Neuron (in vitro differentiated cells): ENCODE data around the gene EIF5AL1.
"Not testable (repeated sequence)": the region's sequence is repeated elsewhere in the genome, so short reads cannot be mapped to it uniquely, and the experiment has no call there.

Experiments
- H2AFZ ChIP-seq: one replicate; pipeline ENCODE4 v1.6.1; 2013; ENCODE audit warnings: low read depth, mild to moderate bottlenecking, inconsistent platforms, low read length, moderate library complexity
- H3K27me3 ChIP-seq: one replicate; pipeline ENCODE4 v1.6.1; 2013; ENCODE audit warnings: low read length; ENCODE audit not compliant: insufficient read depth
- H3K36me3 ChIP-seq: one replicate; pipeline ENCODE4 v1.6.1; 2013; ENCODE audit warnings: low read length; ENCODE audit not compliant: insufficient read depth
- H3K4me1 ChIP-seq: one replicate; pipeline ENCODE4 v1.6.1; 2013; ENCODE audit warnings: low read length; ENCODE audit not compliant: insufficient read depth
- H3K4me3 ChIP-seq: 2 replicates; pipeline ENCODE4 v1.5.1; 2013; ENCODE audit warnings: mild to moderate bottlenecking, low read length, moderate library complexity
- H3K9me3 ChIP-seq: one replicate; pipeline ENCODE4 v1.6.1; 2013; ENCODE audit warnings: low read length

Gene EIF5AL1

GRCh38 chr10:79533903-79534175, 21.5 kb downstream of the EIF5AL1 start:
- H3K4me1 ChIP-seq, H3K4me3 ChIP-seq, H3K27me3 ChIP-seq, H2AFZ ChIP-seq, H3K36me3 ChIP-seq, H3K9me3 ChIP-seq: not testable (repeated sequence)

DNA sequence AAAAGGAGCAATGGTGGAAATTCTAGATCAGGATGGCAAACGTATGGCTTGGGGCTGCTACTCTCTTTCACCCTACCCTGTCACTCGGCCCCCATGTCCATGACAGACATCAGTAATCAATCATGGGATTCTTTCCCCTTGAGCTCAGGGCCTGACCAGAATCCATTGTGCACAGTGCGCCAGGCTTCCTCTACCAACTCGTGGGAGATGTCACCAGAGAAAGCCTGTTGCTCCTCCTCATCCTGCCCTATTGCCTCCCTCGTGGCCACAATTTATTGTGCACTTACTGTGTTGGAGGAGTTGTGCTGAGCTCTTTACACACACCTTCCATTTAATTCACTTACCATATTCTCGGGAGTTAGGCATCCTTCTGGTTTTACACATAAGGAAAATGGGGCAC, 26.0 kb downstream of the EIF5AL1 start:
- not testable (repeated sequence) for H3K4me3 ChIP-seq, H2AFZ ChIP-seq, H3K4me1 ChIP-seq, H3K36me3 ChIP-seq, H3K9me3 ChIP-seq, H3K27me3 ChIP-seq

DNA sequence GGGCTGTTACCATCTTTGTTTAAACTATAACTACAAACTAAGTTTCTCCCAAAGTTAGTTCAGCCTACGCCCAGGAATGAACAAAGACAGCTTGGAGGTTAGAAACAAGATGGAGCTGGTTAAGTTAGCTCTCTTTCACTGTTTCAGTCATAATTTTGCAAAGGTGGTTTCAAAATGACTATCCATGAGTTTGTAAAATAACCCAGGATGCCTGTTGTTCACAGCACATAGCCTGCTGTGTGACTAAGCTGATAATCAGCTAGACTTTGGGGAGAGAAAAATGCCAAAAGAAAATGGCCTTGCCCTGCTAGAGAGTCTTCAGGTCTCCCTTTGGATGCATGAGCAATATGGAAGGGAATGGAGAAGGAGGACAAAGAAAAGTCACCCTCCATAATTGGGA, 28.6 kb downstream of the EIF5AL1 start:
- not testable (repeated sequence) for H3K36me3 ChIP-seq, H3K27me3 ChIP-seq, H3K4me1 ChIP-seq, H3K9me3 ChIP-seq, H3K4me3 ChIP-seq, H2AFZ ChIP-seq

DNA sequence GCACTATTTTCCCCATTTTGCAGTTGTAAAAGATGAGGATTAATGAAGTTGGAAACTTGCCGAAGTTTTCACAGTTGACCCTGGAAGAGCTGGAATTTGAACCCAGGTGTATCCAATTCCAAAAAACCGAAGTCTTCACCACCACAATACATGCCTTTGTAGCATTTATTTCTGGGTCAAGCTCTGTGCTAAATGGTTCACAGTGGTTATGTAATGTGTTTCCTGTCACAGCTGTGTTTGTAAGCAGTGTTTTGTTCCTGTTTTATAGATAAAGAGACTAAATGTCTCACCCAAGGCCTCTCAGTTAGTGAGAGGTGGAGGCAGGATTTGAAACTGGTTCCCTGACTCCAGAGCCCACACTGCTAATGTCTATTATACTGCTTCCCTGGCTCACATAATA, 30.3 kb downstream of the EIF5AL1 start:
- Histone ChIP-seq H3K36me3 (no peaks in the 10 kb centered on the region), H3K4me3 (no peak overlapping the region), H2AFZ (no peak overlapping the region), H3K27me3 (no peaks in the 10 kb centered on the region), H3K4me1 (no peaks in the 10 kb centered on the region), H3K9me3 (no peaks in the 10 kb centered on the region)

DNA sequence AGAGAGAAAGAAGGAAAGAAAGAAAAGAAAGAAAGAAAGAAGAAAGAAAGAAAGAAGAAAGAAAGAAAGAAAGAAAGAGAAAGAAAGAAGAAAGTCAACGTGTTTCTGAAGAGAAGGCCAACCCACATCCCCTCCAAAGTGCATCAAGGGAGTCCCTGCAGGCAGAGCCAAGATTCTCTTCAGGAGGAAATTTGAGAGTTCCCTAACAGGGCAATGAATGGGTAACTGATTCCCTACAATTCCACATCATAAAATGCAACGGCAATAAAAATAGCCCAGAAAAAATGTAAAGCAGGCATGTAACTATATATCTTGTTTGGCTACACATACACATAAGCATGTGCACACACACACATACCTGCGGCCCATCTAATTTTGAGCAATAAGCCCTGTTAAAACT, 32.1 kb downstream of the EIF5AL1 start:
- H3K27me3 ChIP-seq, H3K9me3 ChIP-seq, H2AFZ ChIP-seq, H3K36me3 ChIP-seq, H3K4me3 ChIP-seq, H3K4me1 ChIP-seq: not testable (repeated sequence)

DNA sequence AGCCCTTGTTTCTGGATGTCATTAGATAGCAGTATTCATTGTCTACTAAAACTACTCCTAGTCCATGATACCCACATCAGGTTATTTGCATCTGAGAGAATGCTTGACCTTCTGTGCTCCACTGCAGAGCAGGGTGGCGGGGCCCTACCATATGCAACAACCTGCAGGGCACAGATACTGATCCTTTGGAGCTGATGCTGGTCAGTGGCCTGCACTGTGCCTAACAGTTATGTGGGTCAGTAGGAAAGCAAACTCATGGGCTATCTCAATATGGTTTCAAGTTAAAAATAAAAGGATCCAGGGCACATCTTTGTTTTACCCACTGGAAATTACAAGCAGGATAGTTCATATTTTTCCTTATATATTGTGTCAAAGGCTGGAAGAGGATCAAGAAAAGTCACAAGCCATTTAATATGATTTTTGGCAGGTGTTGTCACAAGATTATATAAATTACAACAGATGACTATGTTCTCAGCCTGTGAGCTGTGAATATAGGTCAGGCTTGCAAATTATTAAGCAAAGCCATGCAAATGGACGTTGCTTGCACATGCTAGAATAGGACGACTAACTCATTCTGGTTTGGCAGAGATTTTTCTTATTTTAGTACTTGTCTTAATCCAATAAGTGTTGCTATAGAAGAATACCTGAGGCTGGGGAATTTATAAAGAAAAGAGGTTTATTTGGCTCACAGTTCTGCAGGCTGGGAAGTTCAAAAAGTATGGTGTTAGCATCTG, 32.8 kb downstream of the EIF5AL1 start:
- not testable (repeated sequence) for H3K9me3 ChIP-seq, H3K4me3 ChIP-seq, H3K27me3 ChIP-seq, H2AFZ ChIP-seq, H3K4me1 ChIP-seq, H3K36me3 ChIP-seq

- H2AFZ ChIP-seq, H3K4me3 ChIP-seq, H3K9me3 ChIP-seq, H3K27me3 ChIP-seq, H3K4me1 ChIP-seq, H3K36me3 ChIP-seq: not testable (repeated sequence)
Observed at GRCh38 chr10:79547128-79547527, 34.8 kb downstream of the EIF5AL1 start.

GRCh38 chr10:79547973-79548372, 35.6 kb downstream of the EIF5AL1 start:
- no peak overlapping the region for H2AFZ ChIP-seq
- H3K27me3 ChIP-seq = no peaks in the 10 kb centered on the region
- no peaks in the 10 kb centered on the region for H3K36me3 ChIP-seq
- no peaks in the 10 kb centered on the region for H3K4me1 ChIP-seq
- no peak overlapping the region for H3K4me3 ChIP-seq
- no peaks in the 10 kb centered on the region for H3K9me3 ChIP-seq

DNA sequence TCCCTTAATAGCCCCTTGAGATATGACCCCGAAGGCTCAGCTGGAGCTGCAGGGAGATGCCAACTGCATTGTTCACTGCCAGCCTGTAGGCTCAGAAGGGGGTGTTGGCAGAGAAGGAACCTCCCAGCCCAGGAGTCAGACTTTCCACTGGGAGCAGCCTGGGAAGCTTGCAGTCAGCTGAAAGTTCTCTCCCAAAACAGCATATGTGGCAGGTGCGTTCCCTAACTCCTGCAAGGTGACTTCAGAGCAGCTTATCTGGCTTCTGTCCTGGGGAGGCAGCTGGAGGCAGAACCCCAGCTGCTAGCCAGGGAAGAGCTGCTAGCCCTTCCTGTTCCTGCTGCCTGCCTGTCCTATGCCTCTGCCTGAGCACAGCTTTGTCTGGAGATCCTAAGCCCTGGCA, 39.8 kb downstream of the EIF5AL1 start:
- H3K9me3 ChIP-seq = no peaks in the 10 kb centered on the region
- no peaks in the 10 kb centered on the region for H3K27me3 ChIP-seq
- no peak overlapping the region for H2AFZ ChIP-seq
- H3K4me1 ChIP-seq = peaks cover 4% of the 10 kb centered on the region
- no peaks in the 10 kb centered on the region for H3K36me3 ChIP-seq
- no peak overlapping the region for H3K4me3 ChIP-seq

DNA sequence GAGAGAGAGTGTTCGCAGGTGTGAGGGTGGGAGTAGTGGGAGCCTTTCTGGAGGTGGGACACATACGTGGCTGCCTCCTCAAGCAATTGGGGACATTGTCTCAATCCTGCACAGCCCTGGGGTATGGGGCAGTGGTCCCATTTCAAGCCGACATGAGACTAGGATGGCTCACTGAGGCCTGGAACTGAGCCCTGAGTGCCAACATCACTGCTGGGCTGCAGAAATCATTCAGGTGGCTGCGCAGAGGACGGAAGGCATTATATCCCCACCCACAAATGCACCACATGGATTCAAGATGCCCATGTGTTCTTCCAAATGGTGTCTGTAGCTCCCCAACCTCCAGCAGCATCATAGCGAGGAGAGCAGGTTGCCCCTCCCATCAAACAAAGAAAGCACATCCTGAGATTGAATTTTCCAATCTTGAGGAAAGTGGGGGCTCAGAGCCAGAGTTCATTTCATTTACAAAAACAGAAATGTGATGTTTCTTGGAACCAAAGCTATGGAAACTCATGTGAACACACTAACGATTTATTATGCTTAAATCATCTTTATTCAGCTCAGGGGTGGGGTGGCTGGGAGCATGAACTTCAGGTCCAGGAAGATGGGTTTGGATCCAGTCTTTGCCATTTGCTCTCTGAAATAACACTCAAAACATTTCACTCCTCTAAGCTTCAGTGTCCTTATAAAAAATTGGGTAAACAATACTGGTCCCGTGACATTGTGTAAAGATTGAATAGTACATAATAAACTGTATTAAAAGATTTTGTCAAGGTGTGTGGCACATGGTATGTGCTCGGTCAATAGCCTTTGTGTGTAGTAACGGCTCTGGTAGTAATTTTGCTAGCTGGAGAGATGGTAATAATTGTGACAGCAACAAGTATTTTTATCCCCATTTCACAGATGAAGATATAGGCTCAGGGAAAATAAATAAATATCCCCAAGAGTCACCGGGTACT, 43.3 kb downstream of the EIF5AL1 start:
- Histone ChIP-seq H3K27me3 (no peaks in the 10 kb centered on the region), H3K4me3 (no peak overlapping the region), H2AFZ (no peak overlapping the region), H3K36me3 (no peaks in the 10 kb centered on the region), H3K4me1 (peaks cover 4% of the 10 kb centered on the region), H3K9me3 (no peaks in the 10 kb centered on the region)

GRCh38 chr10:79556961-79557360, 44.6 kb downstream of the EIF5AL1 start:
- H3K4me1 ChIP-seq, H3K4me3 ChIP-seq, H3K27me3 ChIP-seq, H3K36me3 ChIP-seq, H2AFZ ChIP-seq, H3K9me3 ChIP-seq: not testable (repeated sequence)

- H3K4me1 ChIP-seq = no peaks in the 10 kb centered on the region
- H3K4me3 ChIP-seq = no peak overlapping the region
- no peaks in the 10 kb centered on the region for H3K36me3 ChIP-seq
- no peak overlapping the region for H2AFZ ChIP-seq
- no peaks in the 10 kb centered on the region for H3K9me3 ChIP-seq
- H3K27me3 ChIP-seq = no peaks in the 10 kb centered on the region
Observed at GRCh38 chr10:79559726-79560125, 47.4 kb downstream of the EIF5AL1 start.

DNA sequence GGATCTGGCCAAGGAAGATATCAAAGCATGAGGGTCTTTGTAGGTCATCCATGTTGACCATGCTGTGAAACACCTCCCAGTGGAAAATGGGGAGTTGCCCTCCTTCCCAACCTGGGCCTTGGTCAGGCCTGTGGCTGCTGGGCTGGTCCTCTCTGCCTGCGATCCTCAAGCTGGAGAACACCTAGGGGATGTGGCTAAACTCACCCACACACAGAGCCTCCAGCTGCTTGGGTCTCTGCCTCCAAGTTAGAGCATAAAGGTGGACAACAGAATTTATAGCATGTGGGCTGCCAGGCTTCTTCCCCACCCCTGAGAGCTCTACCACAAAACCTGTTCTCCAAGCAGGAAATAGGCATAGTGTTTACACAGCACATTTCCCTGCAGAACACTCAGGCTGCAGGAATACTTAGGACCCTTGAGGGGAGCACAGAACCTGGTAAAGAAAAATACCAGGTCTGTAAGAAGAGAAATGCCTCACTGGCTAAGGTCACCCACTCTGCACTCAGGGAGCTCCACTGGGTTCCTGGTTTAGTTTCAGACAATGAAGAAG, 47.9 kb downstream of the EIF5AL1 start, which contains the start of gene SFTPA2:
Gene SFTPA2 (minus strand): TSS at position 248 of the 550 bp plus-strand sequence. CDS start 924 bp downstream, outside the sequence.
- Histone ChIP-seq H3K27me3 (no peaks in the 10 kb centered on the region), H3K9me3 (no peaks in the 10 kb centered on the region), H2AFZ (no peak within 1 kb of the TSS), H3K36me3 (no peaks in the 10 kb centered on the region), H3K4me1 (no peaks in the 10 kb centered on the region), H3K4me3 (no peak within 1 kb of the TSS)
